Cardiac fibroblast (primary cell): ENCODE data around the gene PDZD4.

Source experiments
- DNase-seq, 2 donors: peaks; one replicate each; pipeline versions ENCODE4 v3.0.0 to v3.0.0-alpha.2; 2010; ENCODE audit warnings: low read depth in 2 of 2
- H3K4me3 ChIP-seq, 2 donors: replicated peaks in 1 of 2; 1 replicate in 1 of 2; 2 replicates in 1 of 2; pipeline ENCODE4 v1.5.1; 2011; ENCODE audit warnings: low read depth in 2 of 2, low read length in 2 of 2, mild to moderate bottlenecking in 2 of 2, moderate library complexity in 1 of 2
- CTCF ChIP-seq: IDR thresholded peaks from one replicate; pipeline ENCODE4 v1.5.1; 2011; ENCODE audit warnings: low read depth, mild to moderate bottlenecking, low read length, inconsistent platforms

PDZD4 gene

GRCh38 chrX:153853902-153854267 lies 23.5 kb upstream of the PDZD4 start:
- H3K4me3 ChIP-seq = no peak overlapping the region
- DNase-seq = no peak
- TF ChIP-seq CTCF = no peak

DNA sequence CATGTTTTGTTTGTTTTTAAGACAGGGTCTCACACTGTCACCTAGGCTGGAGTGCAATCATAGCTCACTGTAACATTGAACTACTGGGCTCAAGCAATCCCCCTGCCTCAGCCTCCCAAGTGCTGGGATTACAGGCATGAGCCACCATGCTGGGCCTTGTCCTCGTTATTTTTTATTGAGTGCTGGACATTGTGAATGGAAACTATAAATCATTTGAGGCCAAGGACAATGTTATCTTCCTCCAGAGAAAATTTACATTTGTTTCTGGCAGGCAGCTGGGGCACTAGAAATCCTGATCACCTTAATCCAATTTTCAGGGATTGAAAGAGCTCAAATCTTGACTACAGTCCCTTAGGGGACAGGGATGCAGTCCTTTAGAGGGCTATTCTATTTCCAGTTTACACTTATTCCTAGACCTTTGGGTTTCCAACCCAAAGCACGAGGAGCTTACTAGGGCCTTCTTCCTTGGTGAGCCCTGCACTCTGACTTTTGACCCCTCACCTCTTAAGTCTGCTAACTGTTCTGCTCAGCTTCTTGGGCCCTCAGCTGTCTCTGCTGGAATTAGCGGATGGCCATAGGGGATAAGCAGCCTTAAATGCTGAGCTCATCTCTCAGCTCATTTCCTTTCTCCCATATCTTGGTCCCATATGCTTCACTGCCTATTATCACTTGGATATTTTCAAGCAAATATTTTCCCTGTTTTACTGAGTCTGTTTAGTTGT lies 23.0 kb upstream of the PDZD4 start:
- no peak overlapping the region for H3K4me3 ChIP-seq
- no peak for DNase-seq
- no peak for TF ChIP-seq CTCF

DNA sequence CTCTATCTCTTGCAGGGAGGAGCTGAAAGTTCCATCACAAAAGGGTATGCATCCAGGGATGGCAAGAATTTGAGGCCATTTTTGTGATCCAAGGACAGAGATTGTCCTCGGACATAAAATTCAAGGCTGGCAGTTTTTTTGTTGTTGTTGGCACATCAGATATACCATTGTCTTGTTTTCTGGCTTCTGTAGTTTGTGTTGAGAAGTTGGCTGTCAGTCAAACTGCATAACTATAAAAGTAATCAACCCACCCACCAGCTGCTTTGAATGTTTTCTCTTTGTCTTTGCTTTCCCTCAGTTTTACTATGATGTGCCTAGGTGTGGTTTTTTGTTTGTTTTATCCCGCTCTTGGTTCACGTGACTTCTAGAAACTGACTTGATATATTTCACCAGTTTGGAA lies 21.6 kb upstream of the PDZD4 start:
- no peak for TF ChIP-seq CTCF
- no peak for DNase-seq
- H3K4me3 ChIP-seq = no peak overlapping the region

GRCh38 chrX:153848325-153848724 lies 18.0 kb upstream of the PDZD4 start:
- TF ChIP-seq CTCF = no peak
- no peak overlapping the region for H3K4me3 ChIP-seq
- DNase-seq = no peak

- peak; percentile 3 to 6 for DNase-seq
- H3K4me3 ChIP-seq = no peak overlapping the region
- no peak for TF ChIP-seq CTCF
Observed at GRCh38 chrX:153845842-153846241, 15.5 kb upstream of the PDZD4 start.

- no peak overlapping the region for H3K4me3 ChIP-seq
- no peak for TF ChIP-seq CTCF
- DNase-seq = no peak
Observed at GRCh38 chrX:153845195-153845594, 14.9 kb upstream of the PDZD4 start.
